Small intestine (tissue), 7 donors: ENCODE data around the gene CA6. TPM values are rescaled to one million over a fixed set of nuclear protein-coding genes. Genes with fewer than 3 reads are reported as not detected.

Experiments
- DNase-seq, 2 donors: peaks; one replicate each; pipeline versions ENCODE4 v3.0.0 to v3.0.0-alpha.2; 2013
- FAIRE-seq: peaks from 2 replicates; lab custom pipeline; 2012; peaks lifted over from hg19 to GRCh38; lab: Jason Lieb, UNC
- H3K27ac ChIP-seq, 3 donors: one replicate each; pipeline ENCODE4 v1.5.1; 2013; ENCODE audit warnings: low read length in 2 of 3, mild to moderate bottlenecking in 2 of 3, control low read depth in 1 of 3, inconsistent platforms in 1 of 3, low read depth in 1 of 3, moderate library complexity in 1 of 3
- H3K27me3 ChIP-seq, 3 donors: one replicate each; pipeline ENCODE4 v1.6.1; 2013; ENCODE audit warnings: low read length in 3 of 3, inconsistent platforms in 1 of 3; ENCODE audit not compliant: control insufficient read depth in 3 of 3, insufficient read depth in 3 of 3
- H3K36me3 ChIP-seq, 3 donors: one replicate each; pipeline ENCODE4 v1.6.1; 2013; ENCODE audit warnings: low read length in 3 of 3, inconsistent platforms in 1 of 3, low read depth in 1 of 3, mild to moderate bottlenecking in 1 of 3, moderate library complexity in 1 of 3; ENCODE audit not compliant: control insufficient read depth in 3 of 3, insufficient read depth in 2 of 3
- H3K4me1 ChIP-seq, 3 donors: one replicate each; pipeline ENCODE4 v1.6.1; 2013; ENCODE audit warnings: low read length in 2 of 3, inconsistent platforms in 1 of 3, low read depth in 1 of 3, mild to moderate bottlenecking in 1 of 3, moderate library complexity in 1 of 3; ENCODE audit not compliant: control insufficient read depth in 3 of 3, insufficient read depth in 2 of 3
- H3K4me3 ChIP-seq, 3 donors: one replicate each; pipeline ENCODE4 v1.5.1; 2013; ENCODE audit warnings: low read length in 3 of 3, control low read depth in 1 of 3, inconsistent platforms in 1 of 3, low read depth in 1 of 3, mild to moderate bottlenecking in 1 of 3, moderate library complexity in 1 of 3
- H3K9me3 ChIP-seq, 2 donors: one replicate each; pipeline ENCODE4 v1.6.1; 2013; ENCODE audit warnings: low read depth in 1 of 2, low read length in 1 of 2; ENCODE audit not compliant: control insufficient read depth in 2 of 2, insufficient read depth in 1 of 2
- WGBS, 3 donors: extraction: QIAGEN DNeasy Blood & Tissue Kit; methylation state at CpG; one replicate each; pipeline ENCODE4 v1.1.7; 2013; 5-methylcytosine and 5-hydroxymethylcytosine counted together
- polyA plus RNA-seq, 4 donors: library from polyadenylated mRNA; stranded (reverse) in 3 of 4; unstranded in 1 of 4; fragments of 200-250 nt in 3 of 4; fragments of 120-200 nt in 1 of 4; gene quantifications; one replicate each; pipeline versions ENCODE4 v1.2.1 to v1.2.3, GENCODE V29; 2013
- donor health status: healthy with polysubstance abuse.
- donor health status: control.
- donor health status: control.
- donor health status: Bipolar disorder and iron deficiency.
- donor health status: healthy.

Gene CA6
- polyA plus RNA-seq, 4 donors: not detected

DNA sequence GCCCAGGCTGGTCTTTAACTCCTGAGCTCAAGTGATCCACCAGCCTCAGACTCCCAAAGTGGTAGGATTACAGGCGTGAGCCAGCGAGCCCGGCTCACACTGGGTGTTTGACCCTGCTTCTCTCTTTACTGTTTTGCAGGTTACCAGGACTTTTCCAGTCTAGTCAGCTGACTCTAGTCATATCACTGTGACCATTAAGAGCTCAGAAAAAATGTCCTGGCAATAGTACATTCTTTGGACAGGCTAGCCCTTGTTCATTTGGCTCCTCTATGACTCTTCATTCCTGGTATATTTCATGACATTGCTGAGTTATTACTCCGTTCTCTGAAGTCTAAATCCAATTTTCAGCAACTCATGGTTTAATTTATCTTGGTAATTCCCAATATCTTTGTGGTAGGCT, 8.0 kb upstream of the CA6 start:
- H3K4me3 ChIP-seq: no peak overlapping the region
- FAIRE-seq (no peak), DNase-seq (no peak)
- WGBS, 3 donors: 93 to 97% (median 94%) methylated on average over 4 of the region's 4 CpGs
- H3K27me3 ChIP-seq: no peaks in the 10 kb centered on the region
- no peaks in the 10 kb centered on the region for H3K4me1 ChIP-seq
- H3K9me3 ChIP-seq: peaks cover 0 to 6% of the 10 kb centered on the region in 2 donors
- no peak overlapping the region for H3K27ac ChIP-seq
- H3K36me3 ChIP-seq: no peaks in the 10 kb centered on the region

DNA sequence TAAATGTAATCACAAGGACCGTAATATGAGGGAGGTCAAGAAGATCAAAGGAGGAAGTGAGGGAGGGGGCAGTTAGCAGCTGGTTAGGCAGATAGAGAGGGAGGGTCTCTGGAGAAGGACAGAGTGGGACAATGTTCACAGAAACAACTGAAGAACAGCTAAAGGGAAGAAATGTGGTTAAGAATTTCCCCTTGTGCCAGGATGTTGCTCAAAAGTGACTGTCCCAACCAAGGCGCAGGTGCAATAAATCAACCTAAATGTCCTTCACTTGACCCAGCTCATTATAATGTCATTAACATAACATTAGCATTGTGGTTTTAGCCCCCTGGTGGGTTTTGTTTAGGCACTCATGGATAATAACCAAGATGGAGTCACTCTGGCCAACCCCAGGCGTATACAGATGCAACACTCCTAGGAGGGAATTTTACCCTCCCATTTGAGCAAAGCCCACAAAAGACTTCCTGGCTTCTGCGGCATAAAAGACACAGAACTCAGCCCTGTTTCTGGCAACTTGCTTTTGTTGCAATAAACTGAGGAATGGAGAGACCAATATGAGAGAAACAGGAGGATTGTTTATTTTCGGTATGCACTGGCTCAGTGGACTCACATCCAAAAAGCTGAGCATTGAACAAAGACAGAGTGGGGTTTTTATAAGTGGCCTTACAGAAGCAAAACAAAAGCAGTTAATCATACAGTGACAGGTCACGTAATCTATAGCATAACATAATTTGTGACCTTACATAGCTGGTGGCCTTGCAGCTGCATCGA, 7.3 kb upstream of the CA6 start:
- no peaks in the 10 kb centered on the region for H3K36me3 ChIP-seq
- no peak overlapping the region for H3K4me3 ChIP-seq
- FAIRE-seq (no peak), DNase-seq (no peak)
- H3K27ac ChIP-seq: no peak overlapping the region
- no peaks in the 10 kb centered on the region for H3K4me1 ChIP-seq
- H3K27me3 ChIP-seq: no peaks in the 10 kb centered on the region
- H3K9me3 ChIP-seq: peaks cover 0 to 6% of the 10 kb centered on the region in 2 donors
- 57 to 81% (median 78%) methylated on average over 7 of the region's 7 CpGs for WGBS, 3 donors

DNA sequence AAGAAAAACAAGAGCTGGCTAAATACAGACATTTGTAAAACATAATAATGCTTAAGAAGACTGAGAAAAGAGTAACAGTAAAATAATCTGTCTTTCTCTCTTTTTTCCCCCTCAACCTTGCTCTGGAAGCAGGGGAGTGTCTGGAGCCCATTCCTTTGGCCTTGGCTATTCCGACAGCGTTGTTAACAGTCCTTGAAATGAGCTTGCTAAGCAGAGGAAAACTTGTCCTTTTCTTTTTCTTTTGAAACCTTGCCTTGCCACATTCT, 6.7 kb upstream of the CA6 start:
- FAIRE-seq (no peak), DNase-seq (no peak)
- Histone ChIP-seq H3K4me3 (no peak overlapping the region), H3K27ac (no peak overlapping the region), H3K27me3 (no peaks in the 10 kb centered on the region), H3K4me1 (no peaks in the 10 kb centered on the region), H3K36me3 (no peaks in the 10 kb centered on the region), H3K9me3 (peaks cover 0 to 6% of the 10 kb centered on the region in 2 donors)
- 77 to 95% (median 95%) methylated on average over 2 of the region's 2 CpGs for WGBS, 3 donors

DNA sequence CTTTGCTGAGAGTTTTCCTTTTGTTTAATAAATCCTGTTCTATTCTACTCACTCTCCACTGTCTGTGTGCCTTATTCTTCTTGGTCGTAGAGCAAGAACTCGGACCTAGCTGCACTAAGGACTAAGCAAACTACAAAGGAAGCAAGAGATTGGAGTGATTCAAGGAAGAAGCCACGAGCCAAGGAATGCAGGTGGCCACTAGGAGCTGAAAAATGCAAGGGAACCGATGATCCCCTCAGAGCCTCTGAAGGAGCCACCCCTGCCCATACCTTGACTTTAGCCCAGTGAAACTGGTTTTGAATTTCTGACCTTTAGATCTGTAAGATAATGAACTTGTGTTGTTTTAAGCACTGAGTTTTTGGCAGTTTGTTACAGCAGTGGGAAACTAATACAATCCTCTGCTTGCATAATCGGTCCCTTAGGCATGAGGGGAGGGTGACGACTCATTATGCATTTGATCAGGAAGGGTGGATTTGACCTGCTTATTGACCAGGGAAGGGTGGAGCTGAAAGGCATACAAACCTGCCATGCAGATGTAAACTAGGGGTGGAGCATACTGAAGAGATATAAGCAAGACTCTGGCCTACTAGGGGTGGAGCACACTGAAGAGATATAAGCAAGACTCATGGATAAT, 6.2 kb upstream of the CA6 start:
- no peaks in the 10 kb centered on the region for H3K36me3 ChIP-seq
- FAIRE-seq (no peak), DNase-seq (peak in 1 of 2 donors; percentile 74)
- no peaks in the 10 kb centered on the region for H3K27me3 ChIP-seq
- H3K9me3 ChIP-seq: peaks cover 0 to 6% of the 10 kb centered on the region in 2 donors
- no peaks in the 10 kb centered on the region for H3K4me1 ChIP-seq
- WGBS, 3 donors: 67 to 82% (median 68%) methylated on average over 6 of the region's 6 CpGs
- H3K4me3 ChIP-seq: no peak overlapping the region
- H3K27ac ChIP-seq: no peak overlapping the region

DNA sequence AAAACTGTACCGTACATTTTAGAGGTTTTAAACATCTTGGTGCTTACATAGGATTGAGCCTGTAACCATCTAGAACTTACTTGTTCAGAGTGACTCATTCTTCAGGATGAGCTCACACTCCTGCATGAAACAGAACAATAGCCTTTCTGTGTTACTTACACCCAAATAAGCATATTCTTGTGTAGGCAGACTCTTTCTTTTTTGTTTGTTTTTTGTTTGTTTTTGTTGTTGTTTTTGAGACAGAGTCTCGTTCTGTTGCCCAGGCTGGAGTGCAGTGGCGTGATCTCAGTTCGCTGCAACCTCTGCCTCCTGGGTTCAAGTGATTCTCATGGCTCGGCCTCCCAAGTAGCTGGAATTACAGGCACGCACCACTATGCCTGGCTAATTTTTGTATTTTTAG, 3.8 kb upstream of the CA6 start:
- DNase-seq (no peak), FAIRE-seq (no peak)
- Histone ChIP-seq H3K27ac (no peak overlapping the region), H3K4me3 (no peak overlapping the region), H3K27me3 (no peaks in the 10 kb centered on the region), H3K9me3 (peaks cover 0 to 6% of the 10 kb centered on the region in 2 donors), H3K36me3 (no peaks in the 10 kb centered on the region), H3K4me1 (no peaks in the 10 kb centered on the region)
- WGBS, 3 donors: 79 to 83% (median 80%) methylated on average over 6 of the region's 6 CpGs

DNA sequence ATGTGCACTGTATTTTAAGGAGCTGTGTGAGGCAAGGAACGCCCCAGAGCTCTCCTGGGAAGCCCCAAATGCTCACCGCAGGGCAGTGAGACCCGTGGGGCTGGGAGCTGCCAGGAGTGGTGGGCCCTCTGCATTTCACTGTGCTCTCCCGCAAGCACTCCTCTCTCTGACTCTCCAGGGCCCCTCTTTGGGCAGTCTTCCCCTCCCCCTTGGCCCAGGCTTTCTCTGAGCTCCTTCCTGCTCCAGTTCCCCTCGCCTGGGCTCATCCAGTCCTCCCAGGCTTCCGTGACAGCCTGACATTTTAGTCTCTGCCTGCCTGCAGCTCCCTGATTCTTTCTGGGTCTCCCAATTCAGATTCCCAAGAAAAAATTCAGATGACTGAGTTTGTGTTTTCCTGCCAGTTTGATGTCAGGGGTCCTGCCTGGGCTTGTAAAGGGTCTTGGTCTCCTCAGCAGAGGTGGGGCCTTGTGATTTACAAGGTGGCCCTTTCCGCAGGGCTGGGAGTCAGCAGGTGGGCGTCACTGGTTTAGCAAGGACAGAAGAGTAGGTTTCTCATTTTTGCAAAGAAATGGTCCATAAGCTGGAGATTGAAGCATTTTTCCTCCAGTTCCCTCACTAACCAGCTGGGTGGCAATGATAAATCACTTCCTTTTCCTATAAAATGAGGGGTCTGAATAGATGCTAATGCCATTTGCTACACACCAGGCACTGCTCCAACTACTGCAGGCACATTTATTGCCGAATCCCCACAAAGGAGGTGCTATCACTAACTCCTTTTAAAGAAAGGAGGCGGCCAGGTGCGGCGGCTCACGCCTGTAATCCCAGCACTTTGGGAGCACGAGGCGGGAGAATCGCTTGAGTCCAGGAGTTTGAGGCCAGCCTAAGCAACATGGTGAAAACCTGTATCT, 1.9 kb upstream of the CA6 start:
- H3K36me3 ChIP-seq: no peaks in the 10 kb centered on the region
- 70 to 82% (median 79%) methylated on average over 16 of the region's 16 CpGs for WGBS, 3 donors
- DNase-seq (no peak), FAIRE-seq (no peak)
- H3K27me3 ChIP-seq: no peaks in the 10 kb centered on the region
- H3K4me1 ChIP-seq: no peaks in the 10 kb centered on the region
- no peak overlapping the region for H3K27ac ChIP-seq
- H3K4me3 ChIP-seq: no peak overlapping the region
- H3K9me3 ChIP-seq: peaks cover 0 to 6% of the 10 kb centered on the region in 2 donors

DNA sequence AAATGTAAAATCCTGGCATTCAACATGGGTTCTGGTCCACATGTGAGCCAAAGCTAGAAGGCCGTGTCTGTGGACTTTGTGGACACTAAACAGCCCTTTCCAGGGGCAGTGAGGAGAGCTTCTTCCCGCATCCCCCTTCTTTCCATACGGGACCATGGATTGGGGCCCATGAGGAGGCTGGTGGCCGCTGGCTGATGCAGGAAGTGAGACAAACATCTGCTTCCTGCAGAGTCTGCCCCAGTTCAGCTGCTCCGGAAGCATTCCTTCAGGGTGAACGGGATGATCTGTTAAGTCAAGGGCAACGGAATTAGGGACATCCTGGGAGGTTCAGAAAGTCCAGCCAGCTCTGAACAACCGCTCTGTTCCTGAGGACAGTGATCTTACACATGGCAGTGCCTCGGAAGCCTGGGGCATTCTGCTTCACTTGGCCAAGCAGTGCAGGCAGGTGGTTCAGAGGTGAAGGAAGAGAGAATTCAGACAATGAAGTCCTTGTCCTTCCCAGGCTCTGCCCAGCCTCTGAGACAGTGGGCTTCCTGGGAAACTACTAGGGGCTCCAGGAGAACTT, 1.5 kb downstream of the CA6 start:
- Histone ChIP-seq H3K36me3 (no peaks in the 10 kb centered on the region), H3K4me1 (no peaks in the 10 kb centered on the region), H3K9me3 (no peaks in the 10 kb centered on the region), H3K27ac (peak overlapping the region in 1 of 3 donors; percentile 63), H3K27me3 (no peaks in the 10 kb centered on the region), H3K4me3 (no peak overlapping the region)
- no peak for DNase-seq
- FAIRE-seq: no peak
- WGBS, 3 donors: 55 to 71% (median 68%) methylated on average over 9 of the region's 9 CpGs

DNA sequence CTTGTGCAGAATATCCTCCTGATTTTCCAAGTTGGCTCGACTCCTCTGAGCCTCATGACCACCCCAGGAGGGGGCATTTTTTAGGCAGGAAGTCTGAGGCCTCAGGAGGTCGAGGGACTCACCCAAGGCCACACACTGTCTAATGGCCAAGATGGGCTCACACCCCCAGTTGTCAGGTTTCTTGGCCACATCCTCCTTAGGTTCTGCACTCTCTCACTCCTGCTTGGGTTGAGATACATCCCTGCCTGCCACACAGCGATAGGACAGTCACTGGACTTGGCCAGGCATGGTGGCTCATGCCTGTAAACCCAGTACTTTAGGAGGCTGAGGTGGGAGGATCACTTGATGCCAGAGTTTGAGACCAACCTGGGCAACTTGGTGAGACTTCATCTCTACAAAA, 4.6 kb downstream of the CA6 start:
- Histone ChIP-seq H3K27ac (no peak overlapping the region), H3K9me3 (no peaks in the 10 kb centered on the region), H3K4me3 (no peak overlapping the region), H3K4me1 (no peaks in the 10 kb centered on the region), H3K27me3 (no peaks in the 10 kb centered on the region), H3K36me3 (no peaks in the 10 kb centered on the region)
- DNase-seq: no peak
- FAIRE-seq: no peak
- WGBS, 3 donors: 37 to 74% (median 62%) methylated on average over 3 of the region's 3 CpGs
